Measurements from ENCODE around the gene MEGF11.

DNA sequence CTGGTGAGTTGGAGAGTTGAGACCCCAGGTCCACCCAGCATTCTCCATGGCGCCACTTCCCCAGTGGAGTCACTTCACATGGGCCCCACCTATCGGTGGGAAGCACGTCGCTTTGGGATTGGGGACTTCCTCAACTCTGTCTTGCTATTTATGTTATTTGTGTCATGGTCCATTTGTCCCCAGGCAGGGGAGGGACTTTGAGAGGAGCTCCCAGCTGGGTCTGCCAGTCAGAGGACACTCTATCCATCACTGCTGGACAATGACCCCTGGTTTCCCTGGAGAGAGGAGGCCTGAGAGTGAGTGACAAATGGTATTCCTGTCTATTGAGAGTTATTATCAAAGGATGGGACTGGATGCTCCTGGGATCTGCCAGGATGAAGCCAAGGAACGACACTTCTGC lies 256.6 kb downstream of the MEGF11 start:
- TF ChIP-seq, protein P1, sequence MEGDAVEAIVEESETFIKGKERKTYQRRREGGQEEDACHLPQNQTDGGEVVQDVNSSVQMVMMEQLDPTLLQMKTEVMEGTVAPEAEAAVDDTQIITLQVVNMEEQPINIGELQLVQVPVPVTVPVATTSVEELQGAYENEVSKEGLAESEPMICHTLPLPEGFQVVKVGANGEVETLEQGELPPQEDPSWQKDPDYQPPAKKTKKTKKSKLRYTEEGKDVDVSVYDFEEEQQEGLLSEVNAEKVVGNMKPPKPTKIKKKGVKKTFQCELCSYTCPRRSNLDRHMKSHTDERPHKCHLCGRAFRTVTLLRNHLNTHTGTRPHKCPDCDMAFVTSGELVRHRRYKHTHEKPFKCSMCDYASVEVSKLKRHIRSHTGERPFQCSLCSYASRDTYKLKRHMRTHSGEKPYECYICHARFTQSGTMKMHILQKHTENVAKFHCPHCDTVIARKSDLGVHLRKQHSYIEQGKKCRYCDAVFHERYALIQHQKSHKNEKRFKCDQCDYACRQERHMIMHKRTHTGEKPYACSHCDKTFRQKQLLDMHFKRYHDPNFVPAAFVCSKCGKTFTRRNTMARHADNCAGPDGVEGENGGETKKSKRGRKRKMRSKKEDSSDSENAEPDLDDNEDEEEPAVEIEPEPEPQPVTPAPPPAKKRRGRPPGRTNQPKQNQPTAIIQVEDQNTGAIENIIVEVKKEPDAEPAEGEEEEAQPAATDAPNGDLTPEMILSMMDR (IDR thresholded peaks at IDR 0.05) = no peak
- TF ChIP-seq POLR2A (IDR thresholded peaks at IDR 0.05) = no peak
